Hematopoietic multipotent progenitor cell treated with erythropoietin and hydrocortisone succinate and interleukin-3 and kit ligand, for 6 days (in vitro differentiated cells): ENCODE results near the gene RPL37A.
"Not testable (repeated sequence)": the region's sequence is repeated elsewhere in the genome, so short reads cannot be mapped to it uniquely, and the experiment has no call there.

Experiments
- DNase-seq: peaks from one replicate; pipeline ENCODE4 v3.0.0-alpha.2; 2015

RPL37A gene

GRCh38 chr2:216518566-216519119, 20.0 kb downstream of the RPL37A start:
- DNase-seq = not testable (repeated sequence)

DNA sequence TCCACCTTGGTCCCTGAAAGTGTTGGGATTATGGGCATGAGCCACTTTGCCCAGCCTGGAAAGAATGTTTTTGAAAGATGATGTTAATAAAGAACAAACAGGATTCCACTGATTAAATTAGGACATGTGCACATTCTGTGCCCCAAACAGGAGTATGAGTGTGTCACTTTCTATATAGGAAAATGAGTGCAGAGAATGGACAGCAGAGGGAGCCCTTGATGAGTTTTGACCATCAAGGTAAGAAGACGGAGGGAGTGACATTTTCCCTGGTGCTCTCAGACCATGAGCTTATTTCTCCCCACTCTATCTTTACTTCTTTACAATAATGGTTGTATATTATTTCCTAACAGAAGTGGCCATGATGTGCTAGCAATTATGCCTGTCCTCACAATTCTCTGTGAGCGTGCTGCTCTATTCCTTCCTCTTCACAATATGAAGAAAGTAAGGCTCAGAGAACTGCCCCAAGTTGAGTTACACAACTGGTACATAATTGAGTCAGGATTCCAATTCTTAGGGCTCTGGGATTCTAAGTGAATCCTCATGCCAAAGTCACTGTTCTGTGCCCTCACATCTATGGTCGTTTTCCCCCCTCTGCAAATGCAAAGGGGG, 20.6 kb downstream of the RPL37A start:
- peak; percentile 92 for DNase-seq

GRCh38 chr2:216520112-216520511, 21.5 kb downstream of the RPL37A start:
- DNase-seq = no peak

GRCh38 chr2:216522892-216523502, 24.4 kb downstream of the RPL37A start:
- DNase-seq = no peak

DNA sequence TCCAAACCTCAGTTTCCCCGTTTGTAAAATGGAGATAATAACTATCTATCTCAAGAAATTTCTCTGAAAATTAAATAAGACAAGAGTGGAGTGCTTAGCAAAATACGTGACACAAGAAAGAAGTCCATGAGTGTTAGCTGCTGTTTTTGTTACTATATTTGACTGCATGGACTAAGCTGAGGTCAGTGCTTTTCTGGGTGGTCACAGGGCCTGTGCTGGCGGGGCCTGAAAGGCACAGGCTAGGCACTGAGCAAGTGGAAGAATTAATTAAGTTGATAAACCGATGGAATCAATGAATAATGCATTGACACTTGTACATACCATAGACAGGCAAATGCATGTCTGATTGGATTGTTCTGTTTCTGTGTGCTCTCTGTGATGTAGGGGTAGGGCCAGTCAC, 27.3 kb downstream of the RPL37A start:
- no peak for DNase-seq

- no peak for DNase-seq
These were observed 28.3 kb downstream of the RPL37A start for GRCh38 chr2:216526939-216527338.

- no peak for DNase-seq
These were observed 29.0 kb downstream of the RPL37A start for GRCh38 chr2:216527600-216527999.

GRCh38 chr2:216532562-216532961, 33.9 kb downstream of the RPL37A start:
- DNase-seq = no peak

GRCh38 chr2:216533609-216534008, 35.0 kb downstream of the RPL37A start:
- DNase-seq = no peak

GRCh38 chr2:216534809-216535208, 36.2 kb downstream of the RPL37A start:
- no peak for DNase-seq

DNA sequence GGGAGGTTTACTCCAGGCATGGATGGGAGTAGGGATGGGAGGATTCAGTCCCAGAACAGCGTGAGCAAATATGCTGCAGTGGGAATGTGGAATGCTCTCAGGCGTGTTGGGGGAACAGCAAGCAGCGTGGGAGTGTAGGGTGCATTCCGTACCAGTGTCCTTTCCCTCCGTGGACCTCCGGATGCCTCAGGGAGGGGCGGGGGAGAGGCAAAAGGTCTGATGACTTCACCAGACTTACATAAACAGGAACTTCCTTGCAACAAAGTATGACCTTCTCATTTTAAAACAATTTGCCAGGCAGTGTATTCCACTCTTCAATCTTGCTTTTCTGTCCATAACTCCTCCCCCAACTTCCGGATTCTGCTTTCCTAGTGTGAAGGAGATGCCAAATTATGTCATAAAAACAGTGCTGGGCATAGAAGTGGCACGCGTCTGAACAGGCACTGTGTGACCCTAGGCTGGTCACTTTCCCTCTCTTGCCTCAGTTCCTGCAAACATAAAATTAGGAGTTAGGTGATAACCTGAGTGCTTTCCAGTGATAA, 36.9 kb downstream of the RPL37A start:
- DNase-seq = peak; percentile 28

DNA sequence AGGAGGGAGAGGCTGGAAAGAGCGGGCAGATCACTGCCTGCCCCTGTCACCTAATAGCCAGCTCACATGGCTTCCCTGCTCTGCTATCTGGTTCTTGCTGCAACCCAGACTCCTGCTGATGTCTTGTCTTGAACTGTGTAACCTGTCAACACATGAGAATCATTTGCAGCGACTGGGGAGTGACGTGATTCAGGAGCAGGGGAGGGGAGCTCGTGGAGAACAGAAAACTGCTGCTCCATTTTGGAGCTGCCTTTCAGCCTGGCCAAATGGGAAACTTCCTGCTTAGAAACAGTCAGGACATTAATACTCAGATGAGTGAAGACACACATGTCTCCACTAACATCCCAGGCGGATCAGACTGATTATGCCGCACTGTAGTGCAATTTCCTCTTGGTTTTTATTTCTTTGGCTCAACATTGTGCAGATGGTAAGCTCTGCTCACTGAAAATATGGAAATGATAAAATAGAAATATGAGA, 38.1 kb downstream of the RPL37A start:
- no peak for DNase-seq

- DNase-seq = no peak
These were observed 38.7 kb downstream of the RPL37A start for GRCh38 chr2:216537366-216537765.

GRCh38 chr2:216538538-216538937, 39.9 kb downstream of the RPL37A start:
- no peak for DNase-seq

- DNase-seq = no peak
These were observed 40.5 kb downstream of the RPL37A start for GRCh38 chr2:216539120-216539519.

DNA sequence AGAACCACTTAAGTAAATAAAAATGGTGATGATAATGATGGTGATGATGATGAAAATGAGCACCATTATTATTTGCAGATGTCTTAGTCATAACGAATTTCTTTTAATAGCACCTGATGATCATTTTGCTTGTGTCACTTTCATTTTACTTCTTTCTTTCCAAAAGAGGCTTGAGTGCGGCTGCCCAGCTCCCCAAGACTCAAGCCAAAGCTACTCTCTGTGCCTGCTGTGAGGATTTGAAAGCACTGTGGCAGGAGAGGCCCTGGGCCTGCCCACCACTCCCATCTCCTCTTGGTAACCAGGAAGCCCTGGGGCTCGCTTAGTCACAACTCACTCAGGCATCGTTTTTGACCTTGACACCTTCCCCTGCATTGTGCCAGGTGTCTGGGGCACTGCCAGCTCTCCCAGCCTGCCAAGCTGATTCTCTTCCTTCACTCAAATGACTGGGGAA, 41.2 kb downstream of the RPL37A start:
- no peak for DNase-seq

DNA sequence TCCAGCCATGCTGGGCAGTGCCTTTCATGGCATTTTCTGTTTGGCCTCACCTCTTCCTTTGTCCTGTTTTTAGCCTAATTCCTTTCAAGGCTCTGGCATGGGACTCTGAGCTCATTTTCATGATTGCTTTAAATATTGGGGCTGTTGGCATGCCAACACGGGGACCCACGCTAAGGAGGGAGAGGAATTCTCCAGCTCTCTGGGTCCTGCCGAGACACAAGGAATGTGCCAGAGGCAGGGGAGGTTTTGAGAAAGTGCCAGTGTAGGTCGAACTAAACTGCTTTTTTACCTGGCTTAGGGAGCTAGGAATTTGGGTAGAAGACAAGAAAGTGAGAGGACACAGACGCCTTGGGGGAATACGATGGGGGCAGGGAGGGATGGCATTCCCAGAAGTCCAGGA, 42.3 kb downstream of the RPL37A start:
- no peak for DNase-seq

- DNase-seq = no peak
These were observed 42.9 kb downstream of the RPL37A start for GRCh38 chr2:216541505-216541904.

DNA sequence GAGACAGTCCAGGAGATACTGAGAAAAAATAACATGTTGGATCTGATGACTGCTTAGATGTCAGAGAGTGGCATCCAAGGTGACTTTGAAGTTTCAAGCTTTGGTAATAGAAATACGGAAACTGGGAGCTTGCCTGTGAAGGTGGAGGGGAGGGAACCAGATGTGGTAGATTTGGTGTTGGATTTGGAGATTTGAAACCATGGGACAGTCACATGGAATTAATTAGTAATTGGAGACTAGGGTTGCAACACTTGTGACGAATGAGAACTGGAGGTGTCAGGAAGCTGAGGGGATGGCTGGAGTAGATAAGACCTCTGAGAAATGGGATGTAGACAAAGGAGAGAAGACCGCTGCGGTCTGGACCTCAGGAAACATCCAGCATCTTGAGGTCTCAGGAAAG, 46.7 kb downstream of the RPL37A start:
- peak; percentile 36 for DNase-seq

- DNase-seq = no peak
These were observed 47.6 kb downstream of the RPL37A start for GRCh38 chr2:216546241-216546640.

DNA sequence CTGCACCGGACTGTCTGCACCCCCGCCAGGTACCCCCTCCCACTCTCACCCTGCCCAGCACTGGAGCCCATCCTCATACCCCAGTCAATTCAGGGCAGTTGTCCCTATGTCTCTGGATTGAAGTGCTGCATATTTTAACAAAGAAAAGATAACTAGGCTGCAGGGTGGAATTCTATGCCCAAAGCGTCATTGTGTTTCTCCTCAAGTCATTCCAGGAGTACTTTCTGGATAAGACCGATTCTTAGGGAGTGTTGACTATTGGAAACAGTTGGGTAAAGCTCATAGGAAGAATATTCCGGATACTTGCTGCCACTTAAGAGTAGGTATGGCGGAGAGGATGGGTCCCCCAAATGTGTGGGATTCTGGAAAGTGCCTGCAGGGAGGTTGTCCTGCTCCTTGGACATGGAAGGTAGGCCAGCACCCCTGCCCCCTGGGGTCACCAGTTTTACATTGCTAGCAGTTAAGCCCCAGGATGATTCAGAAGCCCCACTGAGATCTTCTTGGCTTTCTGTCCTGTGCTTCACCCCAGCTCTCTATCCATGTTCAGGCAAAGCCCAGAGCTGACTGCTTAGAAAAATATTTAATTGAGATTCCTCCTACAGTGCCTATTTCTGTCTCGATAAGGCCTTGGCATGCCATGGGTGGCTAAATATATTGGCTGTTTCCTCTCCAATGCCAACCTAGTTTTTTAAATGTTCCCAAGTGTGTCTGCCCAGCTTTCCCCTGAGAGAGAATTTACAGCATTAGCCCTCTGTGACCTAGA, 48.2 kb downstream of the RPL37A start:
- DNase-seq = no peak

DNA sequence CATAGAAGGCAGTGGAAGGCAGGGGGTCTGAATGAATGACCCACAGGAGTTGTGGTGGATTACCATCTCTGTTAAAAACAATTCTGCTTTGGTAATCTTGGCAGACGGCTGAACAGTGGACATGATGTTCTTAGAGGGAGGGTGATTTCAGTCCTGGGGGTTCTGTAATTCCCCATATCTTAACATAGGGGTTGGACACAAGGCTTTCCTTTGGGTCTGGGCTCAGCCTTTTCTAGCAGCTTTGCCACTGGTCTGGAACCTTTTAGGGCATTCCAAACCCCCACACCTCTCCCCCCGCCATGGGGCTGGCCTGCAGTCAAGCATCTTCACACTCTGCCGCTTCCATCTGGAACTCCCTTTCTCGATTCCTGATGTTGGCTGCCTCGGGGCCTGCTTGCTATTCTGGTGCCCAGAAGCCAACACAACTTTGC, 50.3 kb downstream of the RPL37A start:
- no peak for DNase-seq

DNA sequence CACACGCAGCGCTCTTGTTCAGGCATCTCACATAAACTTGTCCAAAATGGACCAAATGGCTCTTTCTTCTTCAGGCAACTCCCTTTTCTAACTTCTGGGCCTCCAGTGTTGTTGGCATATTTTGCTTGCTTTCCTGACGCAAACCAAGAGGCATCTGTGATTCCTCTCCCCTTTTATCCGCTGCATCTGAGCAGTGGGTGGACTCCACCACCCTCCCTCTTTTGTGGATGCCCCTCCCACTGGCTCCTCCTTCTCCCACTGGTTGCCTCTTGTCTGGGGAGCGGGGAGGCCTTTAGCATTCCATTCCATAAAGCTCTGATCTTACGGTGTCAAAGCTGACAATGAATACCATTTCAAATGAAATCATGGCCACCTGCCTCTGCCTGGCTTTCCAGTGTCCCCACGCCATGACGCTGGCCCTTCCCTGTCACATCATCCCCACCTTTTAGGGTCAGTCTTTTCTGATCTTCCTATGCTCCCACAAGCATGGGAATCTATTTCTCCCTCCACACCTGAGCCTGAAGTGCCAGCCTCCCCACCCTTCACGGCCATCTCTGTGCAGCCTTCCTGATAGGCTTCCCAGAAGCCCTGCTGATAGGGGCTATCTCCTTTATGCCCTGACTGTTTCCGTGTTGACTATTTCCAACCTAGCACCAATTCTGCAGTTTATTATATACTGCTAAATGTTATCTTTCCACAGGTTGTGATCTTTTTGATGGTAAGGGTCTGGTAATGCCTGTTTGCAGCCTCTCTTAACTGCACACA, 51.5 kb downstream of the RPL37A start:
- no peak for DNase-seq
